Measurements from ENCODE around the gene PATZ1.

DNA sequence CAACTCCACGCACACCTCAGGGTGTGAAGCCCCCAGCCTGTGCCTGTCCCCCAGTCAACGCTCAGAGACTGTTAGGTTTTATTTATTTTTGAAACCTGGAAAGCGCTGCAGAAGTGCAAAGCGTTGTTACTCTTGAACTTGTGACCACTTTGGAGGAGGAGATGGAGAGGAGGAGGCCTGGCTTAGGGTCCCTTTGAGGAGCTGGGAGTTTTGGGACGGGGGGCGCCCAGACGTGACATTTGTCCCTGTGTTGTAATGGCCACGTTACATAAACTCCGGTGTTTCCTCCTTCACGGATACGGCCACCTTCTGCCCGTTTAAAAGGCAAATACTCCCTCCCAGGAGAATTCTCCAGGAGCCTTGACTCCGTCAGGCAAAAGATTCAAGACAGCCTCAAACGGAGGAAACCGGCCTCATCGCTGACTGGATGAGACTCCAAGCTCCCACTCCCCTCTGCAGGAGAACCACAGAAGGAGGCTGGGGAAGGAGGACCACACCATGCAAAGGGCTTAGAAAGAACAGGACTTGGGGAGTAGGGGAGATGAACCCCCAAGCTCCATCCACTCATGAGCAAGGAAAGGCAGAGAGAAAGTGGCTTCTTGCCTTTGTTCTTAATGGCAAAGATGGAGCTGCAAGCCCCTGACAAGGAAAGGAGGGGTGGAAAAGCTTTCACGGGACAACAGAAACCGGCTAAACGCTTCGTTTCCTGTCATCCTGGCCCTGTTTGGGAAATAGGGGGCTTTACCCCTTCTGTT lies 54.5 kb downstream of the PATZ1 start:
- TF ChIP-seq CTCF (IDR thresholded peaks at IDR 0.05), result no peak
- TF ChIP-seq POLR2A (IDR thresholded peaks at IDR 0.05), result no peak
